GM18526 (cell line): ENCODE data around the gene CELSR1.

Experiments
- POLR2A ChIP-seq: IDR thresholded peaks from 3 replicates; pipeline ENCODE4 v1.6.1; 2011; ENCODE audit not compliant: insufficient read length; ENCODE audit errors: extremely low read depth

The CELSR1 gene

DNA sequence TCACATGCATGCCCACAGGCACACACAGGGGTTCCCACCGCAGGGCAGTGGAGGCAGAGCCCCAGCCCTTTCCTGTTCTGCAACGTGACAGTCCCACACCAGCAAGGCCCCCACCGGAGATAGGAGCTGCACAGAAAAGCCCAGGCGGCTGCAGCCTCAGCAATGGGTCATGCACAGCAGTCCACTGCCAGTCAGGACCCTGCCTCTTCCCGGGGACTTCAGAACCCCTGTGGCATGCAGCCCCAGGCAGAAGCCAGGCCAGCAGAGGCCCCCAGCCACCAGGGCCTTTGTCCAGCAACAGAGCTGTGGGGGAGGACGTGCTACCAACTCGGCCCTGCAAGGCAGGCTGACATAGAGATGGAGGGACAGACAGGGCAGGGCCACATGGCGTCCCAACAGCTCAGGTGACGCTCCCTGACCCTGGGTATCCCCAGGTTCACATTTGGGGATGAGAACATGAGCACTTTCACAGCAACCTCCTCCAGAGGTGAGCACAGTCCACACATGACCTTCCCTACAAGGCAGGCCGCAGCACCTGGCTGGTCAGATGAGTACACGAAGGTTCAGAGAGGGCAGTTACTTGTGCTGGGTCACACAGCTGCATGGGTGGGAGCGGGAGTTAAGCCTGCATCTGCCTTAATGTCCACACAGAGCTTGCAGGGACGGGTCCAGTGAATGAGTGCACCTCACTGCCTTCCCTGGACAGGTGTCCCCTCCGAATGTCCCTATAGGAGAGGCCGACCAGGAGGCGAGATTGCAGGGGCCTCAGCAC lies 87.3 kb downstream of the CELSR1 start:
- no peak for TF ChIP-seq POLR2A

DNA sequence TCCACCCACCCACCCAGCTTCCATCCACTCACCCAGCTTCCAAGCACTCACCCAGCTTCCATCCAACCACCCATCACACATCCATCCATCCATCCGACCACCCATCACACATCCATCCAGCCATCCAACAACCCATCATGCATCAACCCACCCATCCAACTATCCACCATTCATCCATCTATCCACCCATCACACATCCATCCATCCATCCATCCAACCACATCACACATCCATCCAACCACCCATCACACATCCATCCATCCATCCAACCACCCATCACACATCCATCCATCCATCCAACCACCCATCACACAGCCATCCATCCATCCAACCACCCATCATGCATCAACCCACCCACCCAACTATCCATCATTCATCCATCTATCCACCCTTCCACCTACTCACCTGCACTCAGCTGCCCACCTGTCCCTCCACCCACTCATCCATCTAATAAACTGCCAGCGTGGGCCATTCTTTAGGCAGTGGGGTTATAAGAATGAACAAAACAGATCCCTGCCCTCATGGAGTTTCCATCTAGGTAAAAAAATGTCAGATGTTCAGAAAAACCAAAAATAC lies 88.2 kb downstream of the CELSR1 start:
- no peak for TF ChIP-seq POLR2A

DNA sequence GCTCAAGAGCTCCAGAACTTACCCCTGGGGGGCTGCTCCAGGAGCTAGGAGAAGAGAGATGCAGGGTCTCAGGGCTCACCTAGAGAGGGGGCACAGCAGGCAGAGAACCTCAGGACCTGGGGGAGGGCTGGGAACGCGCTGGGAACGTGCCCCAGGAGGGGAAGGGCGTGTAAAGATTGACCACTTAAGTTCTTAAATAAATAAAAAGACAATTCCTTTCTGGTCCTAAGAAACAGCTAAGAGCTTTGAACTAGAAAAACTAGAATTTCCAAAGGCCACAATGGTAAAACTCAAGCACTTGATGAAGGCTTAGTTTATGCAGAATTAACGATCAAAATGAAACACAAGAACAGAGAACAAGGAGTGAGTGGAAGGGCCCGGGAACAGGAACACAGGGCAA lies 89.1 kb downstream of the CELSR1 start:
- TF ChIP-seq POLR2A, result no peak

- no peak for TF ChIP-seq POLR2A
Measured at GRCh38 chr22:46447906-46448305, 89.5 kb downstream of the CELSR1 start.

GRCh38 chr22:46446799-46447198 lies 90.6 kb downstream of the CELSR1 start:
- no peak for TF ChIP-seq POLR2A

- no peak for TF ChIP-seq POLR2A
Measured at GRCh38 chr22:46445771-46446420, 91.5 kb downstream of the CELSR1 start.

GRCh38 chr22:46444390-46444854 lies 93.0 kb downstream of the CELSR1 start:
- TF ChIP-seq POLR2A, result no peak

DNA sequence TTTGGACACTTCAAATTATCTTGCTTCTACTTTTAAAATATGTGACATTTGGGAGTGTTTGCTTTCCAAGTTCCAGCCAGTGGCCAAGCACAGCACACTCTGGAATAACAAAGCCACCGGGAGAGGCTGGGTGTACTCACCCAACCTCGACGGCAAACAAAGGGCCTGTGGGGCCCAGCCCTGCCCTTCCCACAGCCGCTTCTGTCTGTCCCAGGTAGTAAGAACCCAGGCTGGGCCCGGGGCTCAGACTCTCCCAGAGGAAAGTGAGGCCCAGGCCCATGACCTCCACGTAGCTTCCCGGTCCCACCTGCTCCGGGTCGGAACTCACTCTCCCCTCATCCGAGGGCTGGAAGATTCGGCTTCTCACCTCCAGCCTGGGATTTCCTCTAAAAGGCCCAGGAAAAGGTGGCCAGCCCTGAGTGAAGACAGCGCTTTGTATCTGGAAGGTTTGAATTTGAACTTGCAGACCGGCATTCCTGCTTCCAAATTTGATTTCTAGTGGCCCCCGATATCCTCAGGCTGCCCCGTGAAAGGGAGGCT lies 93.5 kb downstream of the CELSR1 start:
- TF ChIP-seq POLR2A, result no peak

DNA sequence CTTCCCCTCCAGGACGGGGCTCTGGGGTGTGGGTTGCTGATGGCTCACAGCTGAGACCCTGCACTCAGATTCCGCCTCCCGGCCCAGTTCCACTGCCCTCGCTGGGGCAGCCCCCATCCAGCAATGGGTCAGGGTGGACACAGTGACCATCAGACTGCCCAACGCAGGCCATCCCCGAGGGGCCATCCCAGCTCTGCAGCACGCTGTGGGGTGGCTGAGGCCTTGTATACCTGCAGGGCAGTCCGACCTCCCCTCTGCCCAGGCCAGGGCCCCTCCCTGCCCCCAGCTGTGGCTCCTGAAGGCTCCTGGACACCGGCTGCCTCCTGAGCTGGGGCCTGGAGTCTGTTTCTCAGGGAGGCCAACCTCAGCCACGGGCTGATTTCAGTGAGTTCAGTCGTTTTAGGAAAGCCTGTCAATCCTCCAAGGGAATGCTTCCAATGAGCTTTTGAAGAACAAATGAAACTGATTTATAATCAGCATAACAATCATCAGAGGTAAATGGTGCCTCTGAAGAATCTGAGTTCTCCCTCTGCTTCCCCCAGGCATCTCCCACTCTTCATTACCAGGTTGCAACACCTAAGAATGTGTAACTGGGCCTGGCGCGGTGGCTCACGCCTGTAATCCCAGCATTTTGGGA lies 95.1 kb downstream of the CELSR1 start:
- no peak for TF ChIP-seq POLR2A

- no peak for TF ChIP-seq POLR2A
Measured at GRCh38 chr22:46439576-46440465, 97.6 kb downstream of the CELSR1 start.

GRCh38 chr22:46439111-46439510 lies 98.3 kb downstream of the CELSR1 start:
- no peak for TF ChIP-seq POLR2A

DNA sequence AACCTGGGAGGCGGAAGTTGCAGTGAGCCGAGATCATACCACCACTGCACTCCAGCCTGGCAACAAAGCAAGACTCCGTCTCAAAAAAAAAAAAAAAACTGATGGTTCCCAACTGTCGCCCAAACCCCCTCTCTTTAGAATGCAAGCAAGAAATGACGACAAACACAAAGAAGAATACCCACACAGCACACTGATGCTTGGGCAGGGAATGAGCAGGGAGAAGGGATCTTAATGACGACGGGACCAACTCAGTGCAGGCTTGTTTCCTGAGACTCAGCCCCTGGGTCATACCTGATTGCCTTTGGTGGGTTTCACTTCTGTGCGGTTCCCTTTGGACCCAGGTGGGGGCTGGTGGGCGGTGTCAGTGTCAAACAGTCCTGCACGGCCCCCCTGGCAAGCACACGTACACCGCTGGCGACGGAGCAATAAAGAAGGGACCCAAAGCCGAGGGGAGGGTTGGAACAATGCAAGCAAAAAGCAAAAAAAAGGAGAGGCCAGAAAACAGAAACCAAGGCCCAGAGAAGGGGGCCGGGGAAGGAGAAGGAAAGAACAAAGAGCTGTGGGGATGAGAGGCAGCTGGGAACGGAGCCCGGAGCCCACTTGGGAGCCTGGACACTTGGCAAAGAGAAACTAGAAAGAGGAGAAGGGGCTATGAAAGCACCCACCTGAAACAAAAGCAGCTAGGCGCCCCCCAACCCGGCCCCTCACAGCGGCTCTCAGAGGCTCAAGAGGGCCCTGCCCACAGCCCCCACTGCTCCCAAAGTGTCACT lies 99.6 kb downstream of the CELSR1 start:
- TF ChIP-seq POLR2A, result no peak

- no peak for TF ChIP-seq POLR2A
Measured at GRCh38 chr22:46436595-46437175, 100.7 kb downstream of the CELSR1 start.
